Left cardiac atrium (tissue), 4 donors: ENCODE data around the gene SH3PXD2A. TPM values are rescaled to one million over a fixed set of nuclear protein-coding genes. Genes with fewer than 3 reads are reported as not detected.
"Not testable (repeated sequence)": the region's sequence is repeated elsewhere in the genome, so short reads cannot be mapped to it uniquely, and the experiment has no call there.

Source experiments
- ATAC-seq, 2 donors: fragments of 200-7000 bp; cut with Tn5 transposase; one replicate each; pipeline ENCODE4 v1.9.1; 2020; ENCODE audit warnings: mild to moderate bottlenecking in 2 of 2, moderate library complexity in 2 of 2
- DNase-seq: peaks from one replicate; pipeline ENCODE4 v3.0.0-alpha.2; 2020
- intact Hi-C, 2 donors: fragments of 100-400 bp; cut with DNase I; formaldehyde crosslinking; loops; one replicate each; pipeline versions ENCODE4 v1.14.1 to v1.15.1; 2022 to 2023
- total RNA-seq, 2 donors: library from RNA; stranded (reverse); fragmentation: NEBNext Ultra II Directional; extraction: Animal tissue kit (Norgen Biotek cat#: 25700); gene quantifications; one replicate each; pipeline ENCODE4 v1.2.1, GENCODE V29; 2021
- donor health status: DM: no; HTN: yes; CAD: no.
- donor health status: DM: no; HTN: yes; CAD: no; lungs with severe emphysema.
- donor health status: DM: yes; HTN: yes; CAD: no.
- donor health status: Dilated cardiomyopathy.

Gene SH3PXD2A
- total RNA-seq, 2 donors from 2014 or later: 24.6 to 27.7 TPM

GRCh38 chr10:103640436-103641181, 214.8 kb downstream of the SH3PXD2A start:
- DNase-seq (no peak), ATAC-seq (peak; percentile 5 to 51)
- intact Hi-C loops: no loop called here

GRCh38 chr10:103638948-103639347, 216.4 kb downstream of the SH3PXD2A start:
- ATAC-seq (peak in 1 of 2 donors; percentile 25), DNase-seq (no peak)
- intact Hi-C loops: no loop called here

- DNase-seq (peak; percentile 89), ATAC-seq (peak; percentile 76 to 87)
- intact Hi-C loops: no loop called here
Observed at GRCh38 chr10:103637927-103638557, 217.3 kb downstream of the SH3PXD2A start.

GRCh38 chr10:103637011-103637410, 218.4 kb downstream of the SH3PXD2A start:
- DNase-seq: no peak
- intact Hi-C loops: no loop called here
- ATAC-seq: no peak

GRCh38 chr10:103636492-103636891, 218.9 kb downstream of the SH3PXD2A start:
- intact Hi-C loops: no loop called here
- DNase-seq (no peak), ATAC-seq (no peak)

- intact Hi-C loops: no loop called here
- peak in 1 of 2 donors; percentile 20 for ATAC-seq
- no peak for DNase-seq
Observed at GRCh38 chr10:103635580-103635979, 219.8 kb downstream of the SH3PXD2A start.

GRCh38 chr10:103633846-103634245, 221.5 kb downstream of the SH3PXD2A start:
- intact Hi-C loops: no loop called here
- ATAC-seq: no peak
- DNase-seq: no peak

- ATAC-seq, DNase-seq, intact Hi-C loops: not testable (repeated sequence)
Observed at GRCh38 chr10:103632871-103633270, 222.5 kb downstream of the SH3PXD2A start.

GRCh38 chr10:103632247-103632642, 223.1 kb downstream of the SH3PXD2A start:
- ATAC-seq (peak in 1 of 2 donors; percentile 12), DNase-seq (no peak)
- intact Hi-C loops: no loop called here

GRCh38 chr10:103630156-103630555, 225.2 kb downstream of the SH3PXD2A start:
- no peak for ATAC-seq
- DNase-seq: no peak

GRCh38 chr10:103629581-103629980, 225.8 kb downstream of the SH3PXD2A start:
- no peak for DNase-seq
- intact Hi-C loops: no loop called here

More at GRCh38 chr10:103630156-103630555, 225.2 kb downstream of the SH3PXD2A start:
- intact Hi-C loops: no loop called here

GRCh38 chr10:103627893-103628292, 227.5 kb downstream of the SH3PXD2A start:
- no peak for ATAC-seq
- no peak for DNase-seq
- intact Hi-C loops: no loop called here

More at GRCh38 chr10:103629581-103629980, 225.8 kb downstream of the SH3PXD2A start:
- no peak for ATAC-seq

- intact Hi-C loops: no loop called here
- ATAC-seq (no peak), DNase-seq (no peak)
Observed at GRCh38 chr10:103627111-103627892, 228.1 kb downstream of the SH3PXD2A start.

GRCh38 chr10:103626178-103626577, 229.2 kb downstream of the SH3PXD2A start:
- peak in 1 of 2 donors; percentile 69 for ATAC-seq
- DNase-seq: no peak
- intact Hi-C loops: no loop called here

- intact Hi-C loops: no loop called here
- no peak for DNase-seq
- no peak for ATAC-seq
Observed at GRCh38 chr10:103622935-103623574, 232.3 kb downstream of the SH3PXD2A start.

- no peak for ATAC-seq
- no peak for DNase-seq
- intact Hi-C loops: no loop called here
Observed at GRCh38 chr10:103622286-103622685, 233.1 kb downstream of the SH3PXD2A start.

- no peak for DNase-seq
- intact Hi-C loops: no loop called here
- no peak for ATAC-seq
Observed at GRCh38 chr10:103621783-103622125, 233.6 kb downstream of the SH3PXD2A start.

GRCh38 chr10:103620891-103621782, 234.2 kb downstream of the SH3PXD2A start:
- DNase-seq (no peak), ATAC-seq (no peak)
- intact Hi-C loops: no loop called here

GRCh38 chr10:103620352-103620740, 235.0 kb downstream of the SH3PXD2A start:
- DNase-seq (no peak), ATAC-seq (no peak)
- intact Hi-C loops: no loop called here
